GM18907 (cell line): ENCODE data around the gene INPP4A.

Experiments used
- ATAC-seq: cut with Tn5 transposase; IDR thresholded peaks from one replicate; pipeline ENCODE4 v1.9.1; 2021; ENCODE audit warnings: mild to moderate bottlenecking, moderate library complexity; ENCODE audit not compliant: unreplicated experiment

The INPP4A gene

DNA sequence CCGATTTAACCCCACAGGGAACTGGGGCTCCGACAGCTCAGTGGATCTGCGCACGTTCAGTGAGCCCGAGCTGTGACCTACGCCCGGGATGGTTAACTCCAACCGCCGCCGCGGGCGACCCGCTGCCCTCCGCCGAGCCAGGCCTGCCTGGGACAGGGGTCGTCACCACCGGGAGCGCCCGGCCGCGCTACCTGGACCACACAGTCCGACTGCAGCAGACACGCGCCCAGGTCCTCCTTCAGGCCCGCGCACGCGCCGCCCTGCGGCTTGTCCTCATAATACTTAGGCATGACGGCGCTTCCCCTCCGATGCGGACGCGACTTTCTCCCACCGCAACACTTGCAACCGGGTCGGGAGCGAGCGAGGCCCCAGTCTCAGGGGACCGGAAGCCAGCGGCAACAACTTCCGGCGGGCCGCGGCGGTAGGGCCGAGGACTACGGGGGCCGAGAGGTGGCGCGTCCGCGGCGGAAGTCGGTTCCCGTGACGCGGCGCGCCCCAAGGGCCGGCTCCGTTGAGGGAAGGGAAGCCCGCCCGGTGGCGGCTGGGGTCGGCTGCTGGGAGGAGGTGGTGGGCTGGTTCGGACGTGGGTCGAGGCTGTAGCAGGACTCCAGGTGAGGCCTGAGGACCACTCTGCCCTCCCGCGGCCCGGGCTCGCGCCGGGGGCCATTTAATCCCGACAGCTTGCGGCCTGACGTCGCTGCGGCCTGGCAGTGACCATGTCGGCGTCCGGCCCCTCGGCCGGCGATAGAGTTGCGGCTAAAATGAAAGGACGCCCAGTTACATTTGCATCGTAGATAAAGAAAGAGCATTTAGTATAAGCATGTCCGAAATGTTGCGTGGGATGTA is 163.7 kb downstream of the INPP4A start, which contains the start of the genes COA5 and UNC50:
TSS of gene COA5 (minus strand) at position 397 of the 846 bp plus-strand sequence. CDS start at position 290, 107 bp downstream.
TSS of gene UNC50 (plus strand) at position 474 of the 846 bp plus-strand sequence. CDS start 1,171 bp downstream, outside the sequence.
- peak; percentile 86 for ATAC-seq

DNA sequence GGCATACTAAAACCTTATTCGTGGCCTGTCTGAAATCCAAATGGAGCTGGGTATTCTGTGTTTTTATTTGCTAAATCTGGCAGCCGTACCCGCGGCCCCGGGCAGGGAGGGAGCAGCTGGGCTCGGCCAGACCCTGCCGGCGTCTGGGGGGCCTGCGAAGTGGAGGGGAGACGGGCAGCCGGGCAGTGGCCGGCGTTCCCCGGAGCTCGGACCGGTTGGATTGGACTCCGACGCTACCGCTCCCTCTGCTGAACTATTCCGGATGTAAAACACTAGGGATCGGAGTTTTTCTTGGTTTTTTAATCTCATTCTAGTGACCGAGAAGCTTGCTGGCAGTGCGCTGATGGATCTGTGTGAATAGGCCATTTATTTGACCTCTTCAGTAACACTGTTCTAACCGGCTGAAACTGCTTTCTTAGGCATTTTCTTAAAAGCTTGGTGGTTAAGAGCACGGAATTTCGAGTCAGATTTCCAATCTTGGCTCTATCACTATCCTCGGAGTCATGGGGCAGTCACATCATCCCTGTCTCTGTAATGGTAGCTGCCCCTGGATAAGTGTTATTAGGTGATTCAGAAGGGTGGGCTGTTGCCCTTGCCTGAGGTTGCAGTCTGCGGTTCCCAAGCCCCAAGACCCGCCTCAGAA is 164.4 kb downstream of the INPP4A start:
- ATAC-seq: peak; percentile 13

DNA sequence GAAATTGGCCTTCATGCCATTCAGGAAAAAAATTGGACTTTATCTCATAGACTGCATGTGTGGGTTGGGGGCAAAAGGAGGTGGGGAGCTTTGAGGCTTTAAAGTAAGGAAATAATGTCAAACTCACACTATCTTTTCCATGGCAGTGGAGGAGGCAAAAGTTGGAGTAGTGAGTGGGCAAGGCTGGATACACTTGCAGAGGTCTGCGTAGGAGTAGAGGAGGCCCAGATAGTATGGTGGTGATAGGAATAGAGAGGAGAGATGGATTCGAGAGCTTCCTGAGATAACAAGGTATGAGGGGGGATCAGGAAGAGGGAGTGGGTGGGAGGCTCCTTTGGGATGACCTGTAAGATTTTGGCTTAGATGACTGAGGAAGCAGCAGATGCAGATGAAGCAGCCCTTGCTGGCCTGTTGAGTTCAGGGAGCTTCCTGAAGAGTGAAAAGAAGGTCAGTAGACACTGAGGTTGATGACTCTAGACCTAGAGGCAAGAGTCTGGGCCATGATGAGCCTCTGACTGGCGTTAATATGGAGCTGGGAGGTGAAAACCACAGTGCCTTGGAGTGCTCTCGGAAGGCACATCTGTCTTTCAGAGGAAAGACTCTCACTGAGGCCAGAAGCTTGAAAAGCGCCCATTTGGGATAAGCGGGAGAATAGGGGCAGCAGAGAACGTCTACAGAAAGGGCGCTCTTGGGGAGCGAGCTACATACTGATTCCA is 169.5 kb downstream of the INPP4A start:
- ATAC-seq: no peak

DNA sequence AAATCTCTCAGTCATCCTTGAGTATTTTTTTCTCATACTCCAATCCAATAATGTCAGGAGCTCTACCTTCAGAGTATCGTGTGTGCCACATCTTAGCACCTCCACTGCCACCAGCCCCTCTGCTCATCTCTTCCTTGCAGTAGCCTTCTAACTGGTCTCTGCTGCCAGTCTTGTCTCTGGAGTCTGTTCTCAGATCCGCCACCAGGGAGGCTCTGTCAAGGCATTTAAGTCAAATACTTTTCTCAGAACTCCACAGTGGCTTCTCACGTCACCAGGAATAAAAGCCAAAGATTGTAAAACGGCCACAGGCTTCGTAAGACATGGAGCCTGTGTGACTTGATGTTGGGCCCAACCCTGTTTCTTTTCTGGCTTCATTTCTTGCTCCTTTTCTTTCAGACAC is 170.8 kb downstream of the INPP4A start:
- ATAC-seq: no peak

DNA sequence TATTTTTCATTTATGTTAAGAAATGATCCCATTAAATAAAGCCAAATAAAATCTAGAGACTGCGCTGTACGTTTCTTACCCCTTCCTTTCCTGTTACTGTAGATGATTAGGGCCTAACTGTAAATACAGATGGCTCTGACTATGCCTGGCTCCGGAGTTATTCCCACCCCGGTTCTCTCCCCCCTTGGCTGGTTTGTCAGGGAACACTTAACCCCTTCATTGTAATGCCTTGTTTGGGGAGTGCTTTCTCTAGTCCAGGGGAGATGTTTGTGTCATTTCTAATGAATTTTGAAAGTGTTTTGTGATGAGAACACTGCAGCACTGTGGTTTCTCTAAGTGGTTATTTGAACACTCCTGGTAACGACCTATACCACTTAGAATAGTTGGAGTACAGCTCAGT is 172.5 kb downstream of the INPP4A start:
- no peak for ATAC-seq

DNA sequence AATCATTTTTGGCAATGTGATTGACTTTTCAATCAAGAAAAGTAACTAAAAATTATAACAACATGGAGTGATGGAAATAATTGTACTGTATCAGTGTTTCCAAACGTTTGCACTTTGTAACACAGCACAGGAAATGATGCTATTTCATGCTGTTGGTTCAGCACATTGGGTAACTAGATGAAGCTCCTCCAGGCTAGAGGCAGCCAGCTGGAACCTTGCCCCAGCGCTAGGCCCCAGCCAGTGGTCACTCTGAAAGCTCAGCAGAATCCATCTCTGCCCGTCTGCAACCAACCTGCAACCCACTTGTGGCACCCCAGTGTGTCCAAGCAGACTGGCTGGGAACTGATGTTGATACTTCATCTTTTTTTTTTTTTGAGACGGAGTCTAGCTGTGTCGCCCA is 179.0 kb downstream of the INPP4A start:
- no peak for ATAC-seq

DNA sequence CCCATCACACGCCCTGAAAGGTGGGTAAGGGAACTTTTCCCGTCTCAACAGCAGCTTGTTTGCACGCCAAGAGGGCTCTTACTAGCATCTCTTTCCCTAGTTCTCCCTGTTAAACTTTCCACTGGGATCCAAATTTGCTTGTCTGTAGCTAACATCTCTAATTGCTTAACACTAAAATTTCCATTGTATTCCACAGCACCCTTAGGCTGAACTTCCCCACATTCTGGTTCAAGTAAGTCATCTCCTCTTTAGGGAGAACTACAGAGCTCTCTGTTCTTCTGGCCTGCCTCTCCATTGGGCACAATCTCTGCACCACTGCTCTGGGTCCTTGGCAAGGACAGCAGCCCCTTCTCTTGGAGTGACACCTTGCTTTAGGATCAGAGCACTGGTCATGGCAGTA is 187.7 kb downstream of the INPP4A start:
- no peak for ATAC-seq

DNA sequence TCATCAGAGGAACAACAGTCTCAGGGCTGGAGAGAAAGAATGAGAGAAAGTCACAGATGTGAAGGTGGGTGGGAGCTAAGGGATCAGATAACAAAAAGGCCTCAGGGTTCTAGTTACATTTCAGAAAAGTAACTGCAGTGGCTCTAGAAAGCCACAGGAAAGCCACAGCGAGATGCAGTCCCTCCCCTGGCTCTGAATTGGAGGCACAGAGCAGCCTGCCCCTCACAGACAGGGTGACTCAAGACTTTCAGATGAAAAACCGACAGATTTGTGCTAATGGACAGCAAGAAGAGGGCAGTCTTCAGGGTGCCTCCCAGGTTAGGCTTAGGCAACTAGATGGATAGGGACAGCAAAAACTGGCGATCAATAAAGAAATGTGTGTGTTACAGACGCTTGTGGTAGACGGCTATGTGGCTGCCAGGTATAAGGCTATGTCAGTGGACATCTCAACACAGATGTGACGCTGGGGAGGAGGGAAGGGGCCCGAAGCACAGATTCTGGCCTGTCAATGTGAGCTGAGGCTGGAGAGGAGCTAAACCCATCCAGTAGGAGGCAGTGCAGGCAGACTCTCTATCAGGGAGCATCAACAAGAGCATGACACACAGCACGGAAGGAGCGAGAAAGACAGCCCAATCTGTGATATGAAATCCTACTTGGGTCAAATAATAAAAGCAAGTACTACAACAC is 189.9 kb downstream of the INPP4A start:
- no peak for ATAC-seq

DNA sequence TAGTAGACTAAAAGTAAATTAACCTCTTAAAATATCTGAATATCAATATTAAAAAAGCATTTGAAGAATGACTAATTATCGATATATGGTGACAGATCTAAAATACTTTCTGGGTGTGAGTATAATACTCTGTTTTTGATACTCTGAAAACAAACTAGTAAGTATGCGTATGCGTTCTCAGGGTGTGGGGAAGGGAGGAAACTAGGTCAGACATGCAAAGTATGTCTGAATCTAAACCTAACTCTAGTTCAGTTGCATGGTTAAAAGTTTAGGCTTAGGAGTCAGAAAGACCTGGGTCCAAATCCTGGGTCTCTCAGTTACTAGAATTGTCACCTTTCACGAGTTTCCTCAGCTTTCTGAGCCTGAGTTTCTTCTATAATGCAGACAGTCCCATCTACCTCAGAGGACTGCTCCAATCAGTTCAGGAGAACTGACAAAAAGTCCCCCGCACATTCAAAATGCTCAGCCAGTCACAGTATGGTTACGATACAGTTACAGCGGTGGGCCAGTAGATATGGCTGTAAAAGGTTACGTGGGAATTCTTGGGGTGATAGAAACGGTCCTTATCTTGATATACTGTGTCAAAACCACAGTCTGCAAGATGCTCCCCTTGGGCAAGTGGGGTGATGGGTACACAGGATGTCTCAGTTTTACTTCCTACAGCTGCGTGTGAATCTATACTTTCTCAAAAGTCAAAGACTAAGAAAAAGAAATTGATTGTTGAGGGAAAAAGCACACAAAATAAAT is 192.9 kb downstream of the INPP4A start:
- peak; percentile 89 for ATAC-seq

DNA sequence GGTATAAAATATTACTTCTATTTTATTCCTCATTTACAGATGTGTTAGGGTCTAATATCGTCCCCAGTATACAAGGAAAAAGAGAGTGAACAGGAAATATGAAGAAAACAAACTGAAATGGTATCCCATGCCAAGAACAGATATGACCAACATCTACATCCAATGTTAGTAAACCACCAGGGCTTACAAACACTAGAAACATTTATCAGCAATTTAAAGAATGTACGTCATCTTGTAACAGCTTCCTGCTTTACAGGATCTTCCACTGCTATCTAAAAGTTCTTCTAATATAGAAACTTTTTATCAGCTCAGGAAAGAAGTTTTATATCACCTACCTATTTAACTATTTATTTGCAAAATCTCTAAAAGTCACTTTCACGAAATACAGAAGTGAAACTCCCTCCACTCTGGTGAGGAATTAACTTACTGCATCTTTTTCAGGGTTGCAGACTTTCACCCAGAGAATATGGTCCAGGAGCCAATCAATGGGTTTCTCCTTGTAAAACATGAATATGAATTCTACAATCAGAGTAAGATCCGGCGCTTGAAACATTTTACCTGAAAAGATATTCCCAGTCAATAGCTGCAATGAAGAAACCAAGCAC is 198.9 kb downstream of the INPP4A start:
- ATAC-seq: no peak
